ENCODE results near the gene HOXC12. TPM values are rescaled to one million over a fixed set of nuclear protein-coding genes. Genes with fewer than 3 reads are reported as not detected.
A peak's percentile ranks its signal among the peaks of the same experiment; 100 is the strongest.

Gene HOXC12
- total RNA-seq, 6 donors from 2014 or later: not detected

GRCh38 chr12:54002915-54003389 is 48.2 kb downstream of the HOXC12 start:
- ATAC-seq (ENCODE audit: low FRiP score in 2 of 2) (no peak), DNase-seq (peak in 1 of 2 donors; percentile 37)
- no peak overlapping the region for H3K4me3 ChIP-seq
- 16 to 19% methylated on average over 16 to 19 of the region's 19 CpGs for WGBS, 2 donors
- TF ChIP-seq CTCF (IDR thresholded peaks at IDR 0.05) (no peak), EP300 (IDR thresholded peaks at IDR 0.05) (no peak), POLR2AphosphoS5 (IDR thresholded peaks at IDR 0.05) (no peak), POLR2A (IDR thresholded peaks at IDR 0.05) (no peak)
- no peak overlapping the region for H3K27ac ChIP-seq
- H3K4me1 ChIP-seq: peaks cover 11 to 32% (median 22%) of the 10 kb centered on the region in 4 donors
- no peaks in the 10 kb centered on the region for H3K36me3 ChIP-seq
- H3K9me3 ChIP-seq: no peaks in the 10 kb centered on the region
- peaks cover 3 to 95% (median 56%) of the 10 kb centered on the region in 4 donors for H3K27me3 ChIP-seq

GRCh38 chr12:54003625-54004024 is 48.9 kb downstream of the HOXC12 start:
- 31 to 56% methylated on average over 3 of the region's 3 CpGs for WGBS, 2 donors
- no peak overlapping the region for H3K27ac ChIP-seq

GRCh38 chr12:54004063-54004840 is 49.5 kb downstream of the HOXC12 start:
- H3K27ac ChIP-seq: no peak overlapping the region
- H3K4me1 ChIP-seq: peaks cover 14 to 36% (median 25%) of the 10 kb centered on the region in 4 donors
- H3K9me3 ChIP-seq: no peaks in the 10 kb centered on the region
- WGBS, 2 donors: 14 to 24% methylated on average over 20 of the region's 20 CpGs
- ATAC-seq (ENCODE audit: low FRiP score in 2 of 2): no peak
- H3K36me3 ChIP-seq: no peaks in the 10 kb centered on the region
- peaks cover 3 to 93% (median 53%) of the 10 kb centered on the region in 4 donors for H3K27me3 ChIP-seq
- DNase-seq: peak in 1 of 2 donors; percentile 24
- no peak overlapping the region for H3K4me3 ChIP-seq
- TF ChIP-seq POLR2A (IDR thresholded peaks at IDR 0.05) (no peak), EP300 (IDR thresholded peaks at IDR 0.05) (no peak), POLR2AphosphoS5 (IDR thresholded peaks at IDR 0.05) (no peak), CTCF (IDR thresholded peaks at IDR 0.05) (no peak)

More at GRCh38 chr12:54003625-54004024, 48.9 kb downstream of the HOXC12 start:
- DNase-seq (no peak), ATAC-seq (ENCODE audit: low FRiP score in 2 of 2) (no peak)
- peaks cover 11 to 32% (median 22%) of the 10 kb centered on the region in 4 donors for H3K4me1 ChIP-seq
- H3K36me3 ChIP-seq: no peaks in the 10 kb centered on the region
- peaks cover 3 to 95% (median 55%) of the 10 kb centered on the region in 4 donors for H3K27me3 ChIP-seq
- H3K4me3 ChIP-seq: no peak overlapping the region
- H3K9me3 ChIP-seq: no peaks in the 10 kb centered on the region
- TF ChIP-seq EP300 (IDR thresholded peaks at IDR 0.05) (no peak), POLR2AphosphoS5 (IDR thresholded peaks at IDR 0.05) (no peak)

- H3K4me3 ChIP-seq: no peak overlapping the region
- DNase-seq (peak in 1 of 2 donors; percentile 67), ATAC-seq (ENCODE audit: low FRiP score in 2 of 2) (peak in 1 of 2 donors; percentile 7)
- no peaks in the 10 kb centered on the region for H3K36me3 ChIP-seq
- H3K9me3 ChIP-seq: no peaks in the 10 kb centered on the region
- no peak overlapping the region for H3K27ac ChIP-seq
- peaks cover 17 to 35% (median 22%) of the 10 kb centered on the region in 4 donors for H3K4me1 ChIP-seq
- H3K27me3 ChIP-seq: peaks cover 4 to 93% (median 53%) of the 10 kb centered on the region in 4 donors
- TF ChIP-seq POLR2AphosphoS5 (IDR thresholded peaks at IDR 0.05) (no peak), CTCF (IDR thresholded peaks at IDR 0.05) (no peak), POLR2A (IDR thresholded peaks at IDR 0.05) (no peak), EP300 (IDR thresholded peaks at IDR 0.05) (no peak)
- WGBS, 2 donors: 11 to 17% methylated on average over 26 to 28 of the region's 31 CpGs
These were observed 50.3 kb downstream of the HOXC12 start for GRCh38 chr12:54004841-54005530.

- no peak overlapping the region for H3K4me3 ChIP-seq
- ATAC-seq (ENCODE audit: low FRiP score in 2 of 2): no peak
These were observed 50.8 kb downstream of the HOXC12 start for GRCh38 chr12:54005531-54005852.

More at GRCh38 chr12:54005531-54005852, 50.8 kb downstream of the HOXC12 start:
- Histone ChIP-seq H3K4me1 (peaks cover 13 to 30% (median 17%) of the 10 kb centered on the region in 4 donors), H3K36me3 (no peaks in the 10 kb centered on the region), H3K9me3 (no peaks in the 10 kb centered on the region), H3K27ac (no peak overlapping the region), H3K27me3 (peaks cover 4 to 93% (median 51%) of the 10 kb centered on the region in 4 donors)
- no peak for TF ChIP-seq POLR2A (IDR thresholded peaks at IDR 0.05)
- no peak for TF ChIP-seq POLR2AphosphoS5 (IDR thresholded peaks at IDR 0.05)
- TF ChIP-seq EP300 (IDR thresholded peaks at IDR 0.05): no peak
- no peak for TF ChIP-seq CTCF (IDR thresholded peaks at IDR 0.05)
- 8 to 12% methylated on average over 12 to 26 of the region's 26 CpGs for WGBS, 2 donors
- peak in 1 of 2 donors; percentile 82 for DNase-seq

All from upper lobe of left lung (tissue), 6 donors.